ENCODE results near the gene GPHA2. TPM values are rescaled to one million over a fixed set of nuclear protein-coding genes. Genes with fewer than 3 reads are reported as not detected.

GPHA2 gene
- total RNA-seq, 1 donor from 2014 or later: not detected

DNA sequence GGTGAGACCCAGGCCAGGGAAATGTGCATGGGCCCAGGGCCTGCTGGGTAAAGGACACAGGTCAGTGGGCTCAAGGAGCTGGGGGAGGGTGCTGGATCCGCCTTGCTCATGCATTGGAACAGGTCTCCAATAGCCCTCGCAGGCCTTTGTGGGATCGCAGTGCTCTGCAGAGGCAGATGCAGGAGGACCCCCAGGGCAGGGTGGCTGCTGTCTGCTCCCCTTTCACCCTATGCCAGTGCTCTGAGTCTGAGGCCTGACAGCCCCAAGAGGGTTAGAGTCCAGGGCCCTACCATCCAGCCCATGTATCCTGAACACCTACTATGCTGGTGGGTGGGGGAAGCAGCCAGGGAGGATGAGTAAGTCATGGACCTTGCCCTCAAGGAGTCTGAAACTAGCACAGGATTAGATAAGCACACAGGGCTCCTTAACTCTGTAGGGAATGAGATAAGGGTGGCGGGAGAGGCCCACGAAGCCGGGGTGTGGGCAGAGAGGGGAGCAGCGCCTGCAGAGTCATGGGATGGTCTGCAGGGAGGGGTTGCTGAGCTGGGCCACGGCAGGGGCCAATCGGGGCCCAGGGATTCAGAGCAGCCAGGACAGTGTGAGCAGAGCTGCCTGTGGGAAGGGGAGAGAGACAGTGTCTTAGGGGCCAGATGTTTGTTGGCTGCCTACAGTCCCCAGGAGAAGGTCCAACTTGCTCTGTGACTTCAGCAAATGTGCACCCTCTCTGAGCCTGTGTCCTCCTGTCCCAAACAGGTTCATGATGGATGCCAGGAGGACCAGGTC lies 46.8 kb downstream of the GPHA2 start:
- TF ChIP-seq CTCF (conservative IDR thresholded peaks at IDR 0.05; ENCODE audit: low read depth, low read length): no peak
- DNase-seq (ENCODE audit: low read depth): no peak
- no peak overlapping the region for H3K4me3 ChIP-seq (ENCODE audit: low read depth, low read length)

GRCh38 chr11:64888406-64888728 lies 47.3 kb downstream of the GPHA2 start:
- peak overlapping the region; percentile 20 for H3K4me3 ChIP-seq (ENCODE audit: low read depth, low read length)
- DNase-seq (ENCODE audit: low read depth): no peak
- no peak for TF ChIP-seq CTCF (conservative IDR thresholded peaks at IDR 0.05; ENCODE audit: low read depth, low read length)

DNA sequence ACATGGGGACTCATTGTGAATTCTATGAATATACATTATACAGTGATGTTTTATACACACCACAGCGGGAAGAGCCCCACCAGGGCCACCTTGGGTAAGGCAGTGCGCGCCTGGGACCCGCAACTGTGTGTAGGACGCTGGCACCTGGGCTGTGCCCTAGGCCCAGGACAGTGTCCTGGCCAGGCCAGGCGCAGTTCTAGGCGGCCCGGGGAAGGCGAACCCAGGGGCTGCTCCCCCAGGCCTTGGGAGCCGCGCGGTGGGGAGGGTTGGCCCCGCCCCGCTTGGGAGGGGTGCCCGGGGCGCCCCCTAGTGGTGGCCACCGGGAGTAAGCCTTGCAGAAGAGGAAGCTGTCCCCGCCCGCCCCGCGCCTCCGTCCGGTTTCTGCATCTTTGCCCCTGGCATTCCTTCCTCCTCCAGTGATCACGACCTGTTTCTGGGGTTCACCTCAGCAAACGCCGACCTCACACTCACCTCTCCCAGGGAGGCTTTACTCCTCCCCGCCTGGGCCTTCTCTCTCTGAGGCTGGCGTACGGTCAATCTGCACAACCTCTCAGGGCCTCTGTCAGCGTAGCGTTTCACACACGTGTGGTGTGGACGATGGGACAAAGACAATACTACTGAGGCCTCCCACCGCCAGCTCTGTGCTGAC lies 47.8 kb downstream of the GPHA2 start:
- peak overlapping the region; percentile 20 for H3K4me3 ChIP-seq (ENCODE audit: low read depth, low read length)
- DNase-seq (ENCODE audit: low read depth): no peak
- TF ChIP-seq CTCF (conservative IDR thresholded peaks at IDR 0.05; ENCODE audit: low read depth, low read length): peak; percentile 85

DNA sequence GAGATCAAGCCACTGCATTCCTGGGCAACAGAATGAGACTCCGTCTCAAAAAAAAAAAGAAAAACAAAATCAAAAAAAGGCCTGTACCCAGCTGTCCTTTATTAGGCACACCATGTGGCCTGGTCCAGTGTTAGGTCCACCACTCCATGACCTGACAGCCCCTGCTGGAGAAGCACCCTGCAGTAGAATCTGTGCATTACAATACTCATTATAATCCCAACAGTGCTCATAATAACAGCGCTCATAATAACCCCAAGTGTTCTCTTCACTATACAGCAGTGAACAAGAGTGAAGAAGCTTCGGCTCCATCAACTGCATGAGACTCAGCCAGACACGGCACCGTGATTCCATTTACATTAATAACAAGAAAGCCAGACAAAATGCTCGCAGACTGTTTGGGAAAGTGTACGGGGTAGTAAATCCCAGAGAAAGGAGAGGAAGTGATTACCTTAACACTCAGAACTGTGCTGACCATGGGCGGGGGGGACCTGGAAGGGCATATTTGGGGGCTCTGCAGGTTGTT lies 48.4 kb downstream of the GPHA2 start:
- no peak for DNase-seq (ENCODE audit: low read depth)
- no peak for TF ChIP-seq CTCF (conservative IDR thresholded peaks at IDR 0.05; ENCODE audit: low read depth, low read length)
- H3K4me3 ChIP-seq (ENCODE audit: low read depth, low read length): no peak overlapping the region

DNA sequence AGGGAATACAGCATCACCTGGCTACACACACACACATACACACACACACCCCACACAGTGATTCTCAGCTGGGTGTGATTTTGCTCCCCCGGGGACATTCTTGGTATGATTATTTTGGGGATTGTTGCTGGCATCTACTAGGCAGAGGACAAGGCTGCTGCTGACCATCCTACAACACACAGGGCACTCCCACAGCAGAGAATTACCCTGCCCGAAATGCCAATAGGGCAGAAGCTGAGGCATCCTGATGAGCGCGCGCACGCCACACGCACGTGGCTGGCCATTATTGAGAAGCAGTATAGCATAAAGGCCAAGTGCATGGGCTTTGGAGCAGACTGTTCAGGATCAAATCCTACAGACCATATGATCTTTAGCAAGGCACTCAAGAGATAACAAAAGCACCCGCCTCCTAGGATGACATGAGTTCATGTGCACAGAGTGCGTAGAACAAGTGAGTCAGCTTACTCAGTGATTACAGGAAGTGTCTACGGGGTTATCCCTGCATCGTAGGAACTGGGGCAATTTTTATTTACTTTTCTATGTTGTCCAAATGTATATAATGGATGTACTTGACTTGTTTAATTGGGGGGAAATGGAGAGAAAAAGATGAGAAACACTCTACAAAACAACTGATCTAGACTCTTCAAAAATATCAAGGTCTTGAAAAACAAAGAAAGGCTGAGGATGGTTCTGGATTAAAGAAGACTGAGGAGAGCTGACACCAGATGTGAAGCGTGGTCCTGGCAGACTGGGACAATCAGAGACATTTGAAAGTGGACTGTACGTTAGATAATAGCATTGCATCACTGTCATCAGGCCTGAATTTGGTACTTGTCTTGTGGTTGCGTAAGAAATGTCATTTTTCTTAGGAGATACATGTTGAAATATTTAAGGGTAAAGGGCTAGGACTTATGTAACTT lies 50.1 kb downstream of the GPHA2 start:
- no peak for DNase-seq (ENCODE audit: low read depth)
- no peak for TF ChIP-seq CTCF (conservative IDR thresholded peaks at IDR 0.05; ENCODE audit: low read depth, low read length)
- no peak overlapping the region for H3K4me3 ChIP-seq (ENCODE audit: low read depth, low read length)

Other genes with a start within 250 kb of the GPHA2 start
- gene NRXN2, start 212.7 kb downstream of the GPHA2 start, total RNA-seq: 0.29 TPM in 1 of 2 replicates, not detected in the other
- gene RASGRP2, start 191.8 kb downstream of the GPHA2 start, total RNA-seq: not detected in 2 replicates
- gene PYGM, start 175.9 kb downstream of the GPHA2 start, total RNA-seq: not detected in 2 replicates
- 111 and 136 TPM in 2 replicates for gene SF1, start 157.4 kb downstream of the GPHA2 start, total RNA-seq
- gene MAP4K2, start 132.7 kb downstream of the GPHA2 start, total RNA-seq: 25.2 and 52.4 TPM in 2 replicates
- gene MEN1, start 125.3 kb downstream of the GPHA2 start, total RNA-seq: 23.5 and 26.4 TPM in 2 replicates
- gene CDC42BPG, start 91.2 kb downstream of the GPHA2 start, total RNA-seq: 4.6 and 8.9 TPM in 2 replicates
- gene EHD1, start 57.3 kb downstream of the GPHA2 start, total RNA-seq: 82.7 and 93.4 TPM in 2 replicates
- 22.4 and 25.8 TPM in 2 replicates for gene ATG2A, start 18.7 kb downstream of the GPHA2 start, total RNA-seq
- gene PPP2R5B, start 11.2 kb downstream of the GPHA2 start, total RNA-seq: 16.8 and 32.9 TPM in 2 replicates
- not detected in 2 replicates for gene MAJIN, start 36.2 kb upstream of the GPHA2 start, total RNA-seq
- 0.35 and 1.1 TPM in 2 replicates for gene BATF2, start 61.1 kb upstream of the GPHA2 start, total RNA-seq
- 151 and 169 TPM in 2 replicates for gene ARL2, start 78.3 kb upstream of the GPHA2 start, total RNA-seq
- gene SNX15, start 91.5 kb upstream of the GPHA2 start, total RNA-seq: 16.5 and 18.5 TPM in 2 replicates
- 49.0 and 50.6 TPM in 2 replicates for gene SAC3D1, start 105.3 kb upstream of the GPHA2 start, total RNA-seq
- 14.7 and 27.9 TPM in 2 replicates for gene NAALADL1, start 122.7 kb upstream of the GPHA2 start, total RNA-seq
- gene CDCA5, start 148.1 kb upstream of the GPHA2 start, total RNA-seq: 32.0 and 45.4 TPM in 2 replicates
- gene ZFPL1, start 148.3 kb upstream of the GPHA2 start, total RNA-seq: 59.0 and 61.1 TPM in 2 replicates
- 227 and 342 TPM in 2 replicates for gene VPS51, start 160.3 kb upstream of the GPHA2 start, total RNA-seq
- 32.9 and 52.5 TPM in 2 replicates for gene TM7SF2, start 176.0 kb upstream of the GPHA2 start, total RNA-seq
- gene ZNHIT2, start 181.8 kb upstream of the GPHA2 start, total RNA-seq: 31.9 and 37.1 TPM in 2 replicates
- 535 and 1,041 TPM in 2 replicates for gene FAU, start 186.2 kb upstream of the GPHA2 start, total RNA-seq
- gene MRPL49, start 186.4 kb upstream of the GPHA2 start, total RNA-seq: 77.5 and 126 TPM in 2 replicates
- gene SYVN1, start 198.6 kb upstream of the GPHA2 start, total RNA-seq: 10.8 and 14.8 TPM in 2 replicates
- not detected in 2 replicates for gene SPDYC, start 234.3 kb upstream of the GPHA2 start, total RNA-seq
- gene CAPN1, start 246.0 kb upstream of the GPHA2 start, total RNA-seq: 256 and 360 TPM in 2 replicates